NCI-H446 treated with DMSO at 0.1 percent for 48 hours (cell line): Measurements from ENCODE around the gene TSHR.

Source experiments
- DNase-seq: peaks from one replicate; lab custom pipeline; 2025; lab: John Stamatoyannopoulos, UW

TSHR gene

DNA sequence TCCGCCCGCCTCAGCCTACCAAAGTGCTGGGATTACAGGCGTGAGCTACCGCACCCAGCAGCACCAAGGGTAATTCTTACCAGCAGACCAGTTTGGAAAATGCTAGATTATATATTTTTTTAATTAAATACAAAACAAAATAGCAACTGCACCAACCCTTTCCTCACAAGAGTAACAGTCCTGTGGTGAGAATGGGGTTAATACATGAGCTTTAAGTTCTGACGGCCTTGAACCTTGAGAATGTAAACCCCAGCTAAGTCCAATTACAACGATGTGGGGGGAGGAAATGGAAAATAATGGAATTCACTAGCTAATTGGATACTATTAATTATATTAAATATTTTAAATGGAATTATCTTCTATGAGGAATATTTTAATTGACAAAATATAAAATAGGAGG lies 183.0 kb downstream of the TSHR start:
- DNase-seq = no peak

DNA sequence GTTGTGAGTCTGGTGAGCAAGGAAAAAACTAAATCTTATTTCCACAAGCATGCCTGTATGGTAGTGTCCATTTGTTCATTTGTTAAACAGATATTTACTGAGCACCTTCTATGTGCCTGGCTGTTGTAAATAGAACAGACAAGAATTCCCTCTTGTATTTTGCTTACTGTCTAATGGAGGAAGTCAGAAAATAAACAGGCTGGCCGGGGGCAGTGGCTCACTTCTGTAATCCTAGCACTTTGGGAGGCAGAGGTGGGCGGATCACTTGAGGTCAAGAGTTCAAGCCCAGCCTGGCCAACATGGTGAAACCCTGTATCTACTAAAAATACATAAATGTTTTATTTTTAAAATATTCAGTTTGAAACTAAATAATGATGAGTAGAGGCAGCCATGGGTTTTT lies 186.0 kb downstream of the TSHR start:
- no peak for DNase-seq

DNA sequence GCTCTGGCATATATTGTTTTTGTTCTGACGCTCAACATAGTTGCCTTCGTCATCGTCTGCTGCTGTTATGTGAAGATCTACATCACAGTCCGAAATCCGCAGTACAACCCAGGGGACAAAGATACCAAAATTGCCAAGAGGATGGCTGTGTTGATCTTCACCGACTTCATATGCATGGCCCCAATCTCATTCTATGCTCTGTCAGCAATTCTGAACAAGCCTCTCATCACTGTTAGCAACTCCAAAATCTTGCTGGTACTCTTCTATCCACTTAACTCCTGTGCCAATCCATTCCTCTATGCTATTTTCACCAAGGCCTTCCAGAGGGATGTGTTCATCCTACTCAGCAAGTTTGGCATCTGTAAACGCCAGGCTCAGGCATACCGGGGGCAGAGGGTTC lies 188.4 kb downstream of the TSHR start:
- DNase-seq = no peak

DNA sequence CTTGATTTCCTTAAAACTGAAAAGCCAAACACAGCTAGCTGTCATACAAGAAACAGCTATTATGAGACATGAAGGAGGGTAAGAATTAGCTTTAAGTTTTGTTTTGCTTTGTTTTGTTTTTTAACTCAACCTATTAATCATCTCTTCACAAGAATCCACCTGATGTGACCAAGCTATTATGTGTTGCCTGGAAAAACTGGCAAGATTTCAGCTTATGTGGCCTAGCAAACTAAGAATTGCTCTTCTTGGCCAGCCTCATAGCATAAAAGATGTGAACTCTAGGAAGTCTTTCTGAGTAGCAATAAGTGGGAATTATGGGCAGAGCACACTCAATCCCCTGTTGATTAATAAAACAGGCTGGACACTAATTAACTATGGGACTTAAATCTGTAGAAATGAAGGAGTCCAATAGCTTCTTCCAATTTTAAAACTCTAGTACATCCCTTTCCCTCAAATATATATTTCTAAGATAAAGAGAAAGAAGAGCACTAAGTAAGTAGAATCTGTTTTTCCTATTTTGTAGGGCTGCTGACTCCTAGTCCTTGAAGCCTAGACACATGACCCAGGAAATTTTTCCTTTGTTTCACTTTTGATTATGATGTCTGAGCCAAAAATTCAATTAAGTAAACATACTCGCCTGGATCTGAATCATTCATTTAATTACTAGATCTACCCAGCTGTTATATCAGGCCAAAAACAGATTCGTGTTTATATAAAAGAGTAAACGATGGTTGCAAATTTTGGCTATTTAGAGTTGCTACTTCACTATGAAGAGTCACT lies 189.6 kb downstream of the TSHR start:
- no peak for DNase-seq

DNA sequence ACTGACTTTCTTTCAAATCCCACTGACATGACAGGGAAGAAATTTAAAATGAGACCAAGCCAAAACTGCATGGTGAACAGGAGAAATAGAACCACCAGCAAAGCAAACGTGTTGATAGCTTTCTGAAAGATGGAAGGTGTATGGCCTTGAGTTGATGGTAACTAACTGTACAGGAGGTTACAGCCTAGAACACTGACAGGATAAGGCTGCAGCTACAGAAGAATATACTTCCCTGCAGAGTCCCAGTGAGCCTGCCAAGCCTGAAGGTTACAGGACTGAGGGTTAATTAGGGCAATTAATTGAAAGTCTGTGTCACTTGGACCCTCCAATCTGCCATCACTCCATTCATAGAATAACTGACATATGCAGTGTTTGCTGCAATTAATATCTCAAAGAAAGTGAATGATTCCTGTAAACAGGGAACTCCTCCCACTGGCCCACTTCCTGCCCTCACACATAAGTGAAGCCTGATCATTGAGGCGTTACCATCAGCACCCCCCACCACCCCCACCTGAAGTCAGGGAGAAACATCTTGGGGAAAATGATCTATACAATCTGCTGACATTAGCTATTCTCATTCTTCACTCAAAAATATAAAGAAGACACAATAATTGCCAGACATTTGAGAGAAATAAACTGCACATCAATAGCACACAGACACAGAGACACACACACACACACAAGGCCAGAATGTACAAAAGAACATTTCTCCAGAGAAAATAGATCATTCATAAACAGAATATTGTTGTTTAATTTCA lies 191.9 kb downstream of the TSHR start:
- DNase-seq = peak; percentile 8

DNA sequence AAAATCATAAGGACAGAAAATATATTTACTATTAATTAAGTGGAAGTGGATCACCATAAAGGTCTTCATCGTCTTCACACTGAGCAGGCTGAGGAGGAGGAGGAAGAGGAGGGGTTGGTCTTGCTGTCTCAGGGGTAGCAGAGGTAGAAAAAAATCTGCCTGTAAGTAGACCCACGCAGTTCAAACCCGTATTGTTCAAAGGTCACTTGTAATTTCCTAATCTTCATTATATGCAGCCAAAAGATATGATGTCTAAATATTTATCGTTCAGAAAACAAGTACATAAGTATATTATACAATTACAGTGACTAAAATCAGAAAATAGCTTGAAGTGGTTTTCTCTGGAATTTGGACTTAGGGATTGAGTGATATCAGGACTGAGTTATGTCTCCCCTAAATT lies 193.2 kb downstream of the TSHR start:
- DNase-seq = no peak

DNA sequence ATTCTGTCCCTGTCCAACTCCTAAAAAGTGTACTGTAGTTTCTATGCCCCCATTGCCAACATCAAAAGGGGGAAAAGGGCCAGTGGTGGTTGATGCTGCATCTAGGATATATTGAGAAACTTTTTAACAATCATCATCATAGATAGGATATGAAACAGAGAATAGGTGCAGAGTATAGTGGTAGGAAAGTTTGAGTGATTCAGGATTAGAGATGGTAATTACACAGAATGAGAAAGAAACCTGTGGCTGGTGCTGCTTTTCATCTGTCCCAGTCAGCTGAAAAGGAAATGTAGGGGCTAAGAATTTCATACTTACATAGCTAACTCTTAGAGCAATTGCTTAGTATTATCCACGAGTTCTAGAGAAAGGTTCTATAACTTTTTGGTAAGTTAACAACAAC lies 197.8 kb downstream of the TSHR start:
- no peak for DNase-seq

DNA sequence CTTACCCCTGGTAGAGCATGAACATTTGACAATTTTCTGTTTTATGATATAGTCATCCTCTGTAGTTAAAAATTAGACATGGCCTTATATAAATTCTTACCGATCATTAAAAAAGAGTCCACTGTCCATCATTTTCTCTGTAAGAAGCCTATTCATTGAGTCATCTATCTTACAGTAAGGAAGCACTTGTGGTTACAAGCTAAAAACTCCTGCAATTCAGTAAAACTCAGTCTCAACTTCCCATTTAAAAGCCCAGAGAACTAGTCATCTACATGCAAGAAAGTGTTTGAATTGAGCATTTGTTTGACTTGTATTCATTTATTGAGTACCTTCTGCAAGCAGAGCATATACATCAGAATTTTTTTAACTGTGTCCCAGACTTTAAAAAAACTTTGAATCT lies 202.0 kb downstream of the TSHR start:
- no peak for DNase-seq

DNA sequence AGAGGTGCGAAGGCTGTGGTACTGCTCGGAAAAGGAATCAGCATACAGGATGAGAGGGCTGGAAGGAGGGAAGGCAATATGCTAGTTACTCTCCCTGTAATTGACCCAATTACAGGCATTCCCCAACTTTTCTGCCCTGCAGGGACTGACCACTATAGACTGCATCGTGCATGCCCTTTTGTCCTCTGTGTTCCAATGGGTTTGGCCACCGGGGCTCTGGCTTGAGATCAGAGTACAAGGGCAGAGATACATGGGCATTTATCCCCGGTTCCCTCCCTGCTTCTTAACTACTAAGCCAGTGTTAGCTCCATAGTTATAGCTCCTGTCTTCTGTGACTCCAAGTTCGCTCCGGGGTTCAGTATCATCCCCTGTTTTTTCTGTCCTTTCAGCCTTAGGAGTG lies 205.7 kb downstream of the TSHR start:
- no peak for DNase-seq

DNA sequence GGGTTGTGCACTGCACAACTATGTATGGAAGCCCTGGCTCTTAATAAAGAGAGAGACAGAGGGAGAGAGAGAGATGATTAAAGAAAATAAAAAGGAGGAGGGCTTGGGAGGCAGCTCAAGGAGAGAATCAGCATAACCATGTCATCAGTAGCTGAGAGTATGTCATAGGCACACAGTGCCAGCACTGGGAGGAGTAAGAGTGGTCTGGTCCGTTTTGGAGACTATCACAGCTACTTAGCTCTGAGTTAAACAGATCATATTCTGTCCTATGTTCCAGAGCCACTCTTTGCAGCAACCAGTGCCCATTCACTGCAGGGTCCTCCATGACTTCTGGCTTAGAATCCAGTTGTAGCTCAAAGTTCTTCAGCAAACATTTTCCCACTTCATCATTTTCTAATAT lies 206.3 kb downstream of the TSHR start:
- DNase-seq = no peak

DNA sequence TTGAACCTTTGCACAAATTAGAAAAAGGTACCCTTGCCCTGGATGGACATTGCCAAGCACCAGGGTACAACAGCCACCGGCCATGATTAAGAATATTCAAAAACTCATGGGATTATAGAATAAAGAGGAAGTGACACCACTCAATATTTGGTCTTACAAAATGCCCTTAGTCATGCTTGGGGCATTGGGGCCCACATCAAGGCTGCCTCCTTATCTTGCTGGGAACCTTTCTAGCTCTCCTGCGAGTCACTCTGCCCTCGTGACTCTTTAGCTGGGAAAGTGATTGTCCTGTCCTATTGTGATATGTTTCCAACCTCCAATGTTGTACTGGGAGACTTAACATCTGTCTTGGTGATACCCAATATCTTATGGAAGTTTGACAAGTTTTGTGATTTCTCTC lies 207.5 kb downstream of the TSHR start:
- no peak for DNase-seq

DNA sequence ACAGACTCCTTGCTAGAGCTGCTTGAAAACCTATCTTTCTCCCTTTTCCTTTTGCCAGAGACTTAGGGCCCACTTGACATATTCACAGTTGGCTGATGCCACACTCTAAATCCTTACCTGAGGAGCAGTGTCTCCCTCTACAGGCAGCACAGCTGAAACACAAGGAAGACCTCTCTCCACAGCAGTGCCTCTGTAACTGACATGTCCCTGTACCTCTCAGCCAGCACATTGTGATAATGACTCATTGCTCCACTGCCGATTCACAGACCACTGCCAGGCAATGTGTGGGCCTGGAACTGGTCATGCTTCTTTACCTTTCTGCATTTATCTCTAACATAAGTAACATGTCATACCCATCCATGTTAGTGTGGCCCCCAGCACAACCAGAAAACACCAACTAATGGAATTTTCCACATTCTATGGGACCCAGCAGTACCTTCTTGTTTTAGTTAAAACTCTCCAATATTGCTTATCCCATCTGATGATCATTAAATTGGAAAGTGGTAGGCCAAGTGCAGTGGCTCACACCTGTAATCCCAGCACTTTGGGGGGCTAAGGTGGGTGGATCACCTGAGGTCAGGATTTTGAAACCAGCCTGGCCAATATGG lies 208.8 kb downstream of the TSHR start:
- peak; percentile 66 for DNase-seq

DNA sequence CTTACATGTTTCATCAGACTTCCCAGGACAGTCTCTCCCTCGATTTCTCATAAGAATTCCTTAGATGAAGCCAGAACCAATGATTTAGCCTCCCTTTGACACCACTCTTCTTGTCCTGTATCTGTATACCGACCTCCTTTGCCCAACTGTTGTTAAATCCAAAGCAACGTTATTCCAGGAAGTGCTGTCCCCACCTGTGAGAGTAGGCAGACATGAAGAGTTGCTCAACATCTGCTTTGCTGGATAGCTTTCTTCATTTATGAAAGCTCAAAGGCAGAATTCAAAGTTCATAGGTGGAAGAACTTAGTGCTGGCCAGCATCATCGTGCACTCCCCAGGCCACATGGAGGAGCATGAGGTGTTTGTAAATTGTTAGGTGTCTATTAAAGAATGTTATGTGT lies 209.8 kb downstream of the TSHR start:
- no peak for DNase-seq

DNA sequence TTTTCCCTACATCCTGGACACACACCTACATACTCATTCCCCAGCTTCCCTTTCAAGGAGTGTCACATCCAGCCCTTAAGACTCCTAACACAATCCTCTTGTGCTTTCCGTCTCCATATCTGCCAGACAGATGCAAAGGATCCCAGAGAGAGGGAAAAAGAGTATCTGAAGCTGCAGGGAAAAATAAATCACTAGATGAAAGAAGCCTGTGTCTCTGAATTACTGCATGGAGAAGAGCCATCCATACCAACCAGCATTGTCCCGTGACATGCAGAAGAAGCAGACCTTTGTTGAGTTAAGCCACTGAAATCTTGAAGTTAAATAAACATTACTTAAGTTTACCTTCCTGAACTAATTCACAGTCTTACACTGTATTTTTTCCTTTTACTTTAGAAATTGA lies 210.7 kb downstream of the TSHR start:
- no peak for DNase-seq

DNA sequence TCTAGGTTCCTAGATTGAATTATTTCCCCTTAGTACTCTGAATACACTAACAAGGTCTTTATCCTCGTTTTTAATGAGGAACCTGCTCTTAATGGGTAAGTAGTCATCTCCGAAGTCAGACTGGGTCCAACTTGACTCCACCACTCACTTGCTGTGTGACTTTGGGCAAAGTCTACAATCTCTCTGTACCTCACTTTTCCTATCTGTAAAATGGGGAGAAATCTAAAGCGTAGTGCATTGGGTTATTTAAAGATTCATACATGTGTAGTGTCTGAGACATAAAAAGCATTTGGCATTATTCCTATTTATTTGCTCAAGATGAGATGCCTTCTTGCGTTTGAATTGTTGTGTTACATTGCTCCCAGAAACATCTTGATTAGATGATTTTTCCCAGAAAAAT lies 213.8 kb downstream of the TSHR start:
- DNase-seq = no peak

DNA sequence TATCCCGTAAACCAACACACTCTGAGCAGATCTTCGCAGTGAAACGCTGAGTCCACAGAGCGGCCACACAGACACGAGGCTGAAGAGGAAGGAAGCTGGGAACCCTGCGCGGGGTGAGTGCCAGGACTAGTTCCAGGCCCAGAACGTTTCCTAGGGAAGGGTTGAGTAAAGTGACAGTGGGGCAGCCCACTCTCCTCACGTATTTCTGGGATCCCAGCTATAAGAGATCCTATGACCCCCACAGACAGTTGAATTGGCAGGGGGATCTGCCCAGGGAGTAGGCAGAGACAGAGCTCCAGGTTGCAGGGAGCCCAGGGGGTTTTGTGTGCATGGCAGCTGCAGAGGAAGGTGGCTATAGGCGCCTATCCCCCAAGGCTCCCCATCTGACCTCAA lies 214.3 kb downstream of the TSHR start:
- DNase-seq = no peak

DNA sequence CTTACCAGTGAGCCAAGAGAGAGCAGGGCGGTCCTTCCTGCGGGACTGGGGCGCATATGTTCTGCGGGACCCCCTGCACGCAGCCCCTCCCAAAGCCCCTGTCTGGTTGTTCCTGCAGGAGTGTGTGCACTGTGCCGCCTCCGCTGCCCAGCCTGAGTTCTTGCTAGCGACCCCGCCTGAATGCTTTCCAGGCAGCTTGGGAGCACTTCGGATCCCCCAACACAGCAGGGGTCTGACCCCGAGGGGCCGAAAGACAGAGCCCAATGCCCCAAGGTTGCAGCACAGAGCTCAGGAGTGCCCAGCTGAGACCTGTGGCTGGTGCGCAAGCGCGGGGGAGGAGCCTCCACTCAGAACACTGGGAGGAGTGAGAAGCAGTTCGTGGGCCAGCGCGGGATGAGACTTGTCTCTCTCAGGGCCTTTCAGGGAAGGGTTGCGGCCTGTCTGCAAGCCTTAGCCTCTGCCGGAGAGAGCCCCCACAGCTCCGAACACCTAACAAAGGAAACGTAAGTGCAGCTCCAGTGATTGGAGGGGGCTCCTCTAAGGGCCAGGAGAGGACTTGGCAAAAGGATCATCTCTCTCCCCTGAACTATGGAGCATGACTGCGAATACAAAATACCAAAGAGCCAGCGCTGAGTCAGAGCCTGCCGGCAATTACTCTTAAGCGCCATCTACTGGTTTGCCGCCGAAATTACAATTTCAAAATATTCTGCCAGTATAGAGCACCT lies 214.8 kb downstream of the TSHR start:
- DNase-seq = peak; percentile 82

DNA sequence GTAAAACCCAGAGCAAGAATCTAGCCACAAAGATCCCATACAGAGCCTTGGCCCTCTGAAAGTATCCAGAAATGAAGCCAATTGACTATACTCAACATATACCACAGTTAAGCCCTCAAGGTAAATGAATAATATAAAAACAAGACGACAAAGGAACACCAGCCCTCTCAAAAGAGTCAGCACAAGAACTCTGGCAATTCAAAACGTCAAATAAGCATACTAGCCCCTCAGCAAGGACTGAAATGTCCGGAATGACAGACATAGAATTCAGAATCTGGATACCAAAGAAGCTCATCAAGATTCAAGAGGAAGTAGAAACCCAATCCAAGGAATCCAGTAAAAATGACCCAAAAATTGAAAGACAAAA lies 215.4 kb downstream of the TSHR start:
- no peak for DNase-seq

DNA sequence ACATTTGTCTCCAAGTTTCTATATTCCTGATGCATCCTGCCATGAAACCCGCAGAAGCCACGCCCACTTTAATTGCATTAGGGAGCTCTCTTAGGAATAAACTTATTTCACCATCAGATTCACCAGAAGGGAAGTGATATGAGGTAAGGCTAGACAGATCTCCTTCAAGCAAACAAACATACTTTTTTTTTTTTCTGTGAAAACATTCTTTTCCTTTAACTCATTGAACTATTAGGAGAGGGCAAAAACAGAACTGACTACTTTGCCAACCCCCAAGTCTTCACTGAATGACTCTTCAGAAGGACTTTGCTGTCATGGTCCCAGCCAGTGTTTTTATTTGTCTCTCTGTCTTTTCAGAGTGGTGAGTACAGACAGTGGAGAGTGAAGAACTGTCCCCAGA lies 216.9 kb downstream of the TSHR start:
- no peak for DNase-seq

DNA sequence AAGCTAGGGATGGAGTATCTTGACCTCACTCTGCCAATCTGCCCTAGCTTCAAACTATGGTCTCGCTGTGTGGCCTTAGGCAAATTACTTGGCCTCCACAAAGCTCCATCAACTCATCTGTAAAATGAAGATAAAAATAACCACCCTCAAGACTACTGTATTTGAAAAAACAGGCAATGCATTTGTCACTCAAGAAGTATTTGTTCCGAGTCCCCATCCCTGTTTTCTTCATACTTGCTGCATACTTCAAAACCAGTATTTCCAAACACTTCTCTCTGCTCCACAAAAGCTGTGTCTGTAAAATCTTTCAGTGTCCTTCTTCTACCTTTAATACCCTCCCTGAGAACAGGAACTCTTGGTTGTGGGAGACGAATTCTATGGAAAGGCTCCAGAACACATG lies 217.5 kb downstream of the TSHR start:
- no peak for DNase-seq

DNA sequence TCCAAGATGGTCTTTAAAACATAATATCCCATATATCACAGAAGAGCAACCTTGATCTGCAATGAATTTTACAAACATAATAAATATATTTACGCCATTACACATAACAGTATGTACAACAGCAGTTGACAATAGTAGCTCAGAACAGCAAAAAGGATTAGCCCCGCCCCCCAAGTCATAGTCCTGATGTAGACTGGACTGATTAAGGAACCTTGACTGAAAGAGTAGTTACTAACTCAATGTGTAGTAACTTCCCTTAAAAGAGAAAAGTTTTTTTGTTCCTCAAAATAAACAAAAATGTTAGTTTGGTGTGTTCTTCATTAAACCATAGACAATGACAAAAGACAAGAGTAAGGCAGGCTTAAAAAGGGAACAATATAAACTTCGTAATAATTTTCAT lies 220.8 kb downstream of the TSHR start:
- no peak for DNase-seq

DNA sequence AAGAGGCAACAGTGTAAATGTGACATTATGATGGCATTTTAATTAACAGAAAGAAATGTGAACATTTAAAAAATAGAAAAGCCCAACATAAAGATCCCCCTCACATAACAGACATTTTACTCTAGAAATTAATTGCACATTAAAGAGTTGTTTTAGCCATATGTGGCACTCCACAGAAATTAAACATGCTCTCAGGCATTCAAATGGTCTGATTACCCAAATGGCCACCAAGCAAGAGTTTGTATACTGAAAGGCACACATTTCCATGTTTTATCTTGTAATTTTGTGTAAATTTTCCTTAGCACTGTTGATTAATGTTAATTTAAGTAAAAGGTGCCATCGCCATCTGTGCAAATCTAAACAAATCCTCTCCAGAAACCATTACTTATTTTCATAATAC lies 221.8 kb downstream of the TSHR start:
- DNase-seq = no peak

DNA sequence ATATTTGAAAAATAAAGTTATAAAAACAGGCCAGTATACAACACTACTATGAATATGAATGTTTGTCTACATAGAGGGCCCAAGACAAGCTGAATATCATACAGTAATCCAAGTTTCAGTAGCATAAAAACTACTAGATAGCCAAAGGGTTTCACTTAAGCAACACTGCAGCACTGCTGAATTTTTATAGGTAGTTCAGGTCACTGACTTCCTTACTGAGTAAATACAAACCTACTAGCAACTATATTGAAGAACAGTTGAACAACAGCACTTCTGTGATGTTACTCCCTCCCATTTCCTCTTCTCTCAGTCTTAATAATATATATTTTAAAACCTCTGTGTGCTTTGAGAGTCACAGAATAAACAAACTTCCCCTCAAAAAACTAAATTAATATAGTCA lies 222.6 kb downstream of the TSHR start:
- DNase-seq = no peak
